GM21515 (cell line): ENCODE measurements around the gene MTCH1.

Experiments
- ATAC-seq: cut with Tn5 transposase; IDR thresholded peaks from one replicate; pipeline ENCODE4 v1.9.1; 2021; ENCODE audit not compliant: unreplicated experiment

Gene MTCH1

GRCh38 chr6:36973190-36973589 is 12.8 kb downstream of the MTCH1 start:
- ATAC-seq = no peak

- ATAC-seq = no peak
Observed at GRCh38 chr6:36971921-36972673, 13.9 kb downstream of the MTCH1 start.

GRCh38 chr6:36970892-36971842 is 14.8 kb downstream of the MTCH1 start:
- no peak for ATAC-seq

GRCh38 chr6:36969988-36970891 is 15.8 kb downstream of the MTCH1 start:
- no peak for ATAC-seq

- ATAC-seq = no peak
Observed at GRCh38 chr6:36969240-36969691, 16.7 kb downstream of the MTCH1 start.

GRCh38 chr6:36968266-36968977 is 17.6 kb downstream of the MTCH1 start:
- no peak for ATAC-seq

GRCh38 chr6:36967757-36968156 is 18.2 kb downstream of the MTCH1 start:
- ATAC-seq = no peak

- ATAC-seq = no peak
Observed at GRCh38 chr6:36967301-36967700, 18.7 kb downstream of the MTCH1 start.

GRCh38 chr6:36964908-36965307 is 21.1 kb downstream of the MTCH1 start:
- no peak for ATAC-seq

- no peak for ATAC-seq
Observed at GRCh38 chr6:36964349-36964748, 21.6 kb downstream of the MTCH1 start.

GRCh38 chr6:36963451-36964290 is 22.3 kb downstream of the MTCH1 start:
- no peak for ATAC-seq

GRCh38 chr6:36962874-36963273 is 23.1 kb downstream of the MTCH1 start:
- ATAC-seq = no peak

GRCh38 chr6:36961441-36962435 is 24.3 kb downstream of the MTCH1 start:
- ATAC-seq = no peak

GRCh38 chr6:36959555-36960250 is 26.3 kb downstream of the MTCH1 start:
- ATAC-seq = no peak

GRCh38 chr6:36958775-36959554 is 27.0 kb downstream of the MTCH1 start:
- ATAC-seq = no peak

GRCh38 chr6:36957773-36958271 is 28.2 kb downstream of the MTCH1 start:
- ATAC-seq = no peak

GRCh38 chr6:36956446-36956820 is 29.6 kb downstream of the MTCH1 start:
- no peak for ATAC-seq
